Measurements from ENCODE around the gene CLEC4C. TPM values are rescaled to one million over a fixed set of nuclear protein-coding genes. Genes with fewer than 3 reads are reported as not detected.
"Not testable (repeated sequence)": the region's sequence is repeated elsewhere in the genome, so short reads cannot be mapped to it uniquely, and the experiment has no call there.

The CLEC4C gene
- total and polyA plus RNA-seq, 3 donors from 2014 or later, result 1.9 to 2.1 (median 2.0) TPM

- WGBS, 2 donors, result 79 to 82% methylated on average over 9 of the region's 9 CpGs
- no peak overlapping the region for H3K27ac ChIP-seq
- H3K27me3 ChIP-seq, result no peaks in the 10 kb centered on the region
- no peaks in the 10 kb centered on the region for H3K36me3 ChIP-seq (ENCODE audit: low read depth, missing control alignments)
- intact Hi-C loops (cut with DNase I; ENCODE audit: low total_unique reads), result no loop called here
- H3K9me3 ChIP-seq, result no peaks in the 10 kb centered on the region
- no peaks in the 10 kb centered on the region for H3K4me1 ChIP-seq
- no peak overlapping the region for H3K4me3 ChIP-seq
- DNase-seq, result no peak
- no peak for TF ChIP-seq CTCF (IDR thresholded peaks at IDR 0.05)
- no peak for TF ChIP-seq POLR2A (IDR thresholded peaks at IDR 0.05)
These were observed 11.6 kb upstream of the CLEC4C start for GRCh38 chr12:7758766-7759140.

GRCh38 chr12:7756993-7757392 is 9.8 kb upstream of the CLEC4C start:
- TF ChIP-seq CTCF (IDR thresholded peaks at IDR 0.05), result no peak
- no peak for TF ChIP-seq POLR2A (IDR thresholded peaks at IDR 0.05)
- Histone ChIP-seq H3K4me3 (no peak overlapping the region), H3K9me3 (no peaks in the 10 kb centered on the region), H3K36me3 (ENCODE audit: low read depth, missing control alignments) (no peaks in the 10 kb centered on the region), H3K4me1 (no peaks in the 10 kb centered on the region), H3K27ac (no peak overlapping the region), H3K27me3 (no peaks in the 10 kb centered on the region)
- intact Hi-C loops (cut with DNase I; ENCODE audit: low total_unique reads), result no loop called here
- WGBS, 2 donors, result 69 to 81% methylated on average over 2 of the region's 2 CpGs
- no peak for DNase-seq

GRCh38 chr12:7755668-7756067 is 8.5 kb upstream of the CLEC4C start:
- DNase-seq; intact Hi-C loops (cut with DNase I; ENCODE audit: low total_unique reads): not testable (repeated sequence)
- 87 to 94% methylated on average over 8 to 9 of the region's 9 CpGs for WGBS, 2 donors

GRCh38 chr12:7751941-7752922 is 5.1 kb upstream of the CLEC4C start:
- DNase-seq; H3K27me3 ChIP-seq; H3K36me3 ChIP-seq (ENCODE audit: low read depth, missing control alignments); H3K9me3 ChIP-seq; H3K27ac ChIP-seq; H3K4me1 ChIP-seq; intact Hi-C loops (cut with DNase I; ENCODE audit: low total_unique reads): not testable (repeated sequence)
- WGBS, 2 donors, result 51 to 86% methylated on average over 8 to 47 of the region's 48 CpGs
- H3K4me3 ChIP-seq, result peak overlapping the region; percentile 29 to 31

More at GRCh38 chr12:7755668-7756067, 8.5 kb upstream of the CLEC4C start:
- not testable (repeated sequence) for H3K27ac ChIP-seq; H3K4me3 ChIP-seq; H3K27me3 ChIP-seq; H3K36me3 ChIP-seq (ENCODE audit: low read depth, missing control alignments); H3K4me1 ChIP-seq; H3K9me3 ChIP-seq

GRCh38 chr12:7751394-7751793 is 4.2 kb upstream of the CLEC4C start:
- no peaks in the 10 kb centered on the region for H3K9me3 ChIP-seq
- H3K27me3 ChIP-seq, result no peaks in the 10 kb centered on the region
- intact Hi-C loops (cut with DNase I; ENCODE audit: low total_unique reads), result no loop called here
- H3K36me3 ChIP-seq (ENCODE audit: low read depth, missing control alignments), result no peaks in the 10 kb centered on the region
- 62 to 66% methylated on average over 20 of the region's 20 CpGs for WGBS, 2 donors
- H3K4me1 ChIP-seq, result no peaks in the 10 kb centered on the region
- peak; percentile 76 for DNase-seq
- no peak overlapping the region for H3K27ac ChIP-seq
- H3K4me3 ChIP-seq, result peak overlapping the region in 1 of 2 donors; percentile 31
- TF ChIP-seq POLR2A (IDR thresholded peaks at IDR 0.05) (no peak), CTCF (IDR thresholded peaks at IDR 0.05) (no peak)

All from testis (tissue), 3 donors.